OCI-M2 (cell line): ENCODE results near the gene DENND6A.
"Not testable (repeated sequence)": the region's sequence is repeated elsewhere in the genome, so short reads cannot be mapped to it uniquely, and the experiment has no call there.

Experiments used
- DNase-seq: peaks from one replicate; lab custom pipeline; 2025; ENCODE audit not compliant: unreplicated experiment; lab: John Stamatoyannopoulos, UW

The DENND6A gene

DNA sequence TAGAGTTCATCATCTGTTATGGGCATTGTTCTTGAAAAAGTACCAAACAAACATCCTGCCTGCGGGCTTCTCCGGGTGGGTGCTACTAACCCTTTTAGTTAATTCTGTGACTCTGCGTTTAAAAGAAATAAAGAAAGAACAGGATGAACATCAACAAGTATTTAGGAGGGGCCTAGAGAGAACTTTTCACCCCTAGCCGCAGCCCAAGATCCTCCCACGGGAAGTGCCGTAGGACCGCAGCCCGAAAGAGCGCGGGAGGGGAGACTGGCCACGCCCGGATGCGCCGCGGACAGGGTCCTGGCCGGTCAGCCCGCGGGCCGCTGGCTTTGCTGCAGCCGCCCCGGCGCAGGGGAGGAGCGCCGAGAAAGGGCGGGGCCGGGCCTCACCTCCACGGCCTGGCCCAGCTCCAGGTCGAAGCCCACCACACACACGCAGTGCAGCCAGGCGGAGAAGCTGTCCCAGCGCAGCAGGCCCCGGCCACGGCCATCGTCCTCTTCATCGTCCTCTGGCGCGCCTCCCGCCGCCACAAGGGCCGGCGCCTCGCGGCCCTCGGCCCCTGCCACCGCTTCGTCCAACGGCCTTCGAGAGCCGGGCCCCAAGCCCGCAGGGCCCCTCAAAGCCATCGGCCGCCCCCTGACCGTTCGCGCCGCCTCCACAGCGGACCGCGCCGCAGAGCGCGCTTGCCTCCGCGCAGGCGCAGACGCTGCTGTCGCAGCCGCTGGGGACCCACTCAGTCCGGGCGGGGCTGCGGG is at the start of gene DENND6A:
Gene DENND6A (minus strand): TSS at position 682 of the 752 bp plus-strand sequence. CDS start 59 bp downstream, at position 623.
- DNase-seq: peak; percentile 54

DNA sequence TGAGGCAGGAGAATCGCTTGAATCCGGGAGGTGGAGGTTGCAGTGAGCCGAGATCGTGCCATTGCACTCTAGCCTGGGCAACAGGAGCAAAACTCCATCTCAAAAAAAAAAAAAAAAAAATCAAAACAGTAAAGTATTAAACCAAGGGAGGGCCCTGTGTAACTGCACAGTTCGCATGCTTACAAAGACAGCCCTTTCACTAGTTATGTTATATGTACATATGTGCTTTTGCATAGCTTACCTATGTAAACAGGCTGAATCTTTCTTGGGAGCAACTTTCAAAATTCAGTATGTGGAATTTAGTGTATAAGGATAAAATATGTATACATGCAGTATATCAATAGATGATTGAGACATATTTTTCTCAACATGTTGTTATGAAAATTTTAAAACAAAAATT is 47.1 kb upstream of the DENND6A start:
- DNase-seq: no peak

GRCh38 chr3:57738391-57738790 is 45.5 kb upstream of the DENND6A start:
- DNase-seq: no peak

- DNase-seq: no peak
Observed at GRCh38 chr3:57737840-57738239, 45.0 kb upstream of the DENND6A start.

- DNase-seq: no peak
Observed at GRCh38 chr3:57735405-57735804, 42.5 kb upstream of the DENND6A start.

DNA sequence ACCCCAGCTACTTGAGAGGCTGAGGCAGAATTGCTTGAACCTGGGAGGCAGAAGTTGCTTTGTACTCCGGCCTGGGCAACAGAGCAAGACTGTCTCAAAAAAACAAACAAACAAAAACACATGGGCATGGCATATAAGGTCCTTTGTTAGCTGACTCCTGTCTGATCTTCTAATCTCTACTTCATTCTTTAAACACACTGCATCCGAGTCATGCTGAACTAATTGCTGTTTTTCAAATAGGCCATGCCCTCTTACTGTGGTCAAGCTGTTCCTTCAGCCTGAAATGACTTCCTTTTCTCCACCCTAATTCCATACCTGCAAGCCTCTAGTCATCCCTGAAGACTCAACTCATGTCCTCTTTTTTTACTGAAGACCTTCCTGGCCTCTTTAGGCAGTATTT is 40.9 kb upstream of the DENND6A start:
- no peak for DNase-seq

DNA sequence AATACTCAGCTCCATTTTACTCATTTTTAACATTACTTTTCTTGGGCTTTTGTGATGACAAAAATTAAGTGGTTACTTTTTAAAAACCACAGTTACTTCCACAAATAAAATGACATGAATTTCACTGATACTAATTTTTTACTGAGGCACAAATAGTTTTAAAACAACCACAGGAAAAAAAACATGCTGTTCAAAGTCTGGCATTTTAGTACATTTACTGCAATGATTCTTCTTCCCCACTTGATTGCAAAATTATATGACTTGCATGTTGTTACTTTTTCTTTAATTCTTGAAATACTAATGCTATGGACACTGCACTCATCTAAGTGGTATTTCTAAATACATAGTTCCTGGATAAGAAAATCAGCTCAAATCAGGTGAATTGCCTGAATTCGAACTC is 38.4 kb upstream of the DENND6A start:
- no peak for DNase-seq

DNA sequence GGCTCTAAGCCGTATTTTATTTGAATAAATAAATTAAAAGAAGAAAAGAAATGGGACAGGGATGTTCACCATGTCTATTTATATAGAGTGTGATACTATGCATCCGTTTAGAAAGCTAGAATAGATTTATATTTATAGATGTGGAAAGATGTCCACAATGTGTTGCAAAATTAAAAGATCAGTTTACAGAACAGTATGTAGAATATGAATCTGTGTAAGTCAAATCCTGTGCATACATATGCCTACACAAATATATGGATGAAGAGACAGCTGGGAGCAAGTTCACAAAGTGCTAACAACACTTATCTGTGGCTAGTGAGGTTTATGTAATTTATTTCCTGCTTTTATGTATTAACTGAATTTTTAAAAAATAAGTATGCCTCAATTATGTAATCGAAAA is 37.8 kb upstream of the DENND6A start:
- no peak for DNase-seq

DNA sequence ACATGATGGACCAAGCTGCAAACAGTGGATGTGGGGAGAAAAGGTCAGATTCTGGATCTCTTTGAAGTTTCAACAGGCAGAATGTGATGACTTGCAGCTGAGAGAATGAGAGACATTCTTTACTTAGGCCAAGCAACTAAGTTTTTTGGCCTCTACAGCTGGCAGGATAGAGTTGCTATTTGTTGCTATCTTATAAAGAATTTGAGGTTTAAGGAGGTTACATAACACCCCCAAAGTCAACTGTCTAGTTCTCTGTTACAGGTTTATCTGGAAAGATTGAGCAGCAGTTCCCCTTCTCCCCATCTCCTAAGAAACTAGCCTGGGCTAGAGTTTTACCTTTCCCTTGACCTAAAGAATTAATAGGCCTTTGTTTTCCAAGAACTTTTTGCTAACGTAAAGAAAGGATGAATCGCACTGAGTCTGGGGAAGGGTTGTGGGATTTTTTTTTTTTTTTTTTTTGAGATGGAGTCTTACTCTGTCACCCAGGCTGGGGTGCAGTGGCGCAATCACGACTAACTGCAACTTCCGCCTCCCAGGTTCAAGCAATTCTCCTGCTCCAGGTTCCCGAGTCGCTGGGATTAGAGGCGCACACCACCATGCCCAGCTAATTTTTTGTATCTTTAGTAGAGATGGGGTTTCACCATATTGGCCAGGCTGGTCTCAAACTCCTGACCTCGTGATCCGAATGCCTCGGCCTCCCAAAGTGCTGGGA is 36.6 kb upstream of the DENND6A start:
- DNase-seq: no peak

DNA sequence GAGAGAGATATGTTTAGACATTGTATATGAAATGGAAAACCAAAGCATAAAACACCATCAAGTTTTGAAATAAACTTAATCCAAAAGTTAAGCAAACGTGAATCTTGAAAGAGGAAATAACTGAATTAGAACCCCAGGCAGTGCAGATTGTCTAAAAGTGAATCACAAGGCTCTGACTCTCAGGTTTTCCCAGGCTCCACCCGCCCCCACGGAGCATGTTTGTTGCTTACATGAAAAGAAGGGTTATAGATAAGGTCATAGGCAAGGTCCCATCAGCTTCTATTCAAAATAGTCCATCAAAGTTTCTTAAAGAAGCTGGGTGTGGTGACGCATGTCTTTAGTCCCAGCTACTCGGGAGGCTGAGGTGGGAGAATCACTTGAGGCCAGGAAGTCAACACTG is 34.2 kb upstream of the DENND6A start:
- DNase-seq: no peak

DNA sequence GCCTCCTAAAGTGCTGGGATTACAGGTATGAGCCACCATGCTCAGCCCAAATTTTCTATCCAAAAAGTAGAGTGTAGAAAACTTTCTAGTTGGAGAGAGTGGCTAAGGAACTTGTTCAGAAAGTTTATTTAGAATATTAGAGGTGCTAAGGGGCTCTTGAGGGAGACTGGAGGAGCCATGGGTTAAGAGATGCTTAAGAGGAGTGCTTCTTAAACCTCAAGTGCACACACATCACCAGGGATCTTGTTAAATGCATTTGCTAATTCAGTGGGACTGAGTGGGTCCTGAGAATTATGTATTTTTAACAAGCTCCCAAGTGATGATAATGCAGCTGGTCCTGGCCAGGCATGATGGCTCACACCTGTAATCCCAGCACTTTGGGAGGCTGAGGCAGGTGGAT is 33.5 kb upstream of the DENND6A start:
- DNase-seq: no peak

- DNase-seq: no peak
Observed at GRCh38 chr3:57718118-57718517, 25.2 kb upstream of the DENND6A start.

DNA sequence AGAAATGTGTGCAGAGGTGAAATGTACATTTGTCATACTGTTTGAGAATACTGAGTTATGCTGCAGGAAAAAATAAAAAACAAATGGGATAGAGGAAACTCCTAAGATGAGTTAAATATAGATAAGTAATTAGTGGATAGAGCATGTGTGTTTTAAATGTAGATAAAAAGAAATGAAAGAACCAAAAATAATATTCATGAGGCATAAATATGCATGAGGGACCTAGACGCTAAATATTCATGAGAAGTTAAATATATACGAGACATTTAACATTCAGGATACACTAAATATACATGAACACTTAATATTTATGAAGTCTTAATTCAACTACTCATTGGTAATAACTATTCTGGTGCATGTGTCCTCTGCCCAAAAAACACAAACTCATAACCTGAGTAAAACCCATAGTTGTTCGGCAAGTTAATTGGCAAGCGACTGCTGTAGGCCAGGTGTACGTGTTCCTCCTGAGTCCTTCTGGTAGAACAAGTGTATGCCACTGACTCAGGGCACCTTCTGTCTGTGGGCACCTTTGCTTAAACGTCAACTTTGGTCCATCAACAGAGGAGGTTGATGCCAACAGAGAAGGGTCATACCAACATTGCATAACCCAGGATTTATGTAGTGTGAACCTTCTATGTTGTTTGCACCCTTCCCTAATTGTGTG is 24.5 kb upstream of the DENND6A start:
- DNase-seq: no peak

DNA sequence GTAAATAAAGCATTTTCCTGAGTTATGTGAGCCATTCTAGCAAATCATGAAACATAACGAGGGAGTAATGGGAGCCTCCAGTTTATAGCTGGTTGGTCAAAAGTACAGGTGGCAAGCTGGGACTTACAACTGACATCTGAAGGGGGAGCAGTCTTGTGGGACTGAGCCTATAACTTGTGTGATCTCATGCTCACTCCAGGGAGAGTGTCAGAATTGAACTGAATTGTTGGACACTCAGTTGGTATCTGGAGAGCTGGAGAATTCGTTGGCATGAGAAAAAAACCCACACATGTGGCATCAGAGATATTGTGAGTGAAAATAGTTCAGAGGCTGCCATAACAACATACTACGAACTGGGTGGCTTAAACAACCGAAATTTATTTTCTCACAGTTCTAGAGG is 22.8 kb upstream of the DENND6A start:
- DNase-seq: no peak

- DNase-seq: no peak
Observed at GRCh38 chr3:57709559-57709958, 16.7 kb upstream of the DENND6A start.

DNA sequence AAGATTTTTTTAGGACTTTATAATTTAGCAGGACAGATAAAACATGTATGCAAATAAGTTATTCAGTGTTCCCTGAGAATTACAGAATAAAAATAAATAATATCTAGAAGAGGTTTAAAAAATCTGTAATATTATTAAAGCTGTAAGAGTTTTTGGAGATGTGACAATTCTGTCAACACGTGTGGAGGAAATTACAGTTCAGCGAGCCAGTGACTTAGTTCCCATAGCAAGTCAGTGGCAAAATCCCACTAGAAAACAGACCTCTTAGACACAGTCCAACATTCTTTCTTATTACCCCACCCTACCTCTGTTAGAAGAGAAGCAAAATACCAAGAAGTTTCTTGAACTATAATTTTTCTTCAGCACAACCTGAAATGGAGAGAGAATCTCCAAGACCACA is 16.2 kb upstream of the DENND6A start:
- no peak for DNase-seq

- no peak for DNase-seq
Observed at GRCh38 chr3:57706462-57706861, 13.6 kb upstream of the DENND6A start.

DNA sequence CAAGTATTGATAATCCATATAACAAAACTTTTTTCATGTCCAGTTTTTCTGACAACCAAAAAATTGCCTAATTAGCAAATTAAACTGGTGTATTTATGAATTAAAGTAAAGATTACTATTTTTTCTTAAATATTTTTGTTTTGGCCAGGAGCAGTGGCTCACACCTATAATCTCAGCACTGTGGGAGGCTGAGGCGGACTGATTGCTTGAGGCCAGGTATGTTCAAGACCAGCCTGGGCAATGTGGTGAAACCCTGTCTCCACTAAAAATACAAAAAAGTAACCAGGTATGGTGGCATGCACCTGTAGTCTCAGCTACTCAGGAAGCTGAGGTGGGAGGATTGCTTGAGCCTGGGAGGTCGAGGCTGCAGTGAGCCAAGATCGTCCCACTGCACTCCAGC is 12.5 kb upstream of the DENND6A start:
- not testable (repeated sequence) for DNase-seq

DNA sequence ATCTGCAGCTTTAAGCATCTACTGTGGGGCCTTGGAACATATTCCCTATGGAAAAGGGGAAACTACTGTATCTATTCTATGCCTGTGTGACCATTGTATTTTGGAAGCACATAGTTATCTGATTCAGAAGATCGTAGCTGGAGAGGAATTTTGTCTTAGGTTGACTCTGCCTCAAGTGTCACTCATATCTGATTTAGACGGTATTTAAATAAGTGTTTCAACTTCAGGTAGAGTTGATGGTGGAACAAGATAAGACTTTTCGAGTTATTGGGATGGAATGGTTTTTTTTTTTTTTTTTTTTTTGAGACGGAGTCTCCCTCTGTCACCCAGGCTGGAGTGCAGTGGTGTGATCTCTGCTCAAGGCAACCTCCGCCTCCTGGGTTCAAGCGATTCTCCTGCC is 8.9 kb upstream of the DENND6A start:
- DNase-seq: no peak

GRCh38 chr3:57700737-57701136 is 7.9 kb upstream of the DENND6A start:
- DNase-seq: no peak

GRCh38 chr3:57699591-57699990 is 6.7 kb upstream of the DENND6A start:
- DNase-seq: no peak

DNA sequence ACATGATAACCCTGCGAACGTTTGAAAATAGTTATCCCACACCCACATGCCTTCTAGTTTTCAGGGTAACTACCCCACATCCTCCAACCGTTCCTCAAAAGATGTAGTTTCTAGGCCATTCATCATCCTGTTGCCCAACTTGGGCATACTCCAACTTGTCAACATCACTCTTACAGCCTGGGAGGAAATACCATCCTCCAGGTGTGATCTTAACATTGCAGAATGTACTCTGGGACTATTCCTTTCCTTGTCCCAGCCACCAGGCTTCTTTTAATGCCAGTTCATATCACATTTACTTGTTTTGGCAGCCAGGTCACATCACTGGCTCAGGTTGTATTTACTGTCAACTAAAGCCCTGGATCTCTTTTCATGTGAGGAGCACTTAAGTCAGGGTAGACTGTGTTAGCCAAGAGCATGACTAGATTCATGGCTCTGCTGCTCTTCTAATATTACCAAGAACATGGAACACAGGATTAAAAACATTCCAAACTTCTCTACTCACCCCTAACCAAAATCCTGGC is 4.0 kb upstream of the DENND6A start:
- no peak for DNase-seq
